ENCODE results near the gene ZFPM1.

DNA sequence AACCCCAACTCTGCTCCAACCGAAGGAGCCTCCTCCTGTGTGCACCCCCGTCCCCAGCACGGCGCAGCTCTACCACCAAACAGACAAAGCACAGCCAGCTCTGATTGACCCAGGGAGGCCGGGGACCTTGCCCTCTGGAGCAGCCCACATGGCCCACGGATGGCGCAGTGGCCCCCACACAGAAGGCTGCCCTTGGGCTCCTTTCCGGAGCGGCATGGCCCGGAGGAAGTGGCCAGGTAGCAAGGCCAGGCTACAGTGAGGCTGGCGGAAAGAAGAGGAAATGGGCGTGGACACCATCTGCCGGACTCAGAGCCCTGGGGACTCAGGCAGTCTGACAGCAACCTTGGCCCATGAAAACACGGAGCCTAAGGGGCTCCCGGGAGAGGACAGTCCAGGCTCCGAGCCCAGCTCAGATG is 97.2 kb downstream of the ZFPM1 start:
- no peak for TF ChIP-seq ZNF274 (IDR thresholded peaks at IDR 0.05; ENCODE audit: low read depth, low read length)
- TF ChIP-seq YY1 (IDR thresholded peaks at IDR 0.05; ENCODE audit: insufficient read depth, insufficient read length): no peak
